Activated CD8-positive, alpha-beta memory T cell treated with anti-CD3 and anti-CD28 coated beads, Interleukin-2, amount 50 U/mL, for 48 hours (primary cell): Measurements from ENCODE around the gene KRT72.

ENCODE experiments used
- DNase-seq: peaks from one replicate; pipeline ENCODE4 v3.0.0-alpha.2; 2020

Gene KRT72

GRCh38 chr12:52629281-52630007, 28.2 kb upstream of the KRT72 start:
- DNase-seq, result no peak

- DNase-seq, result no peak
These were observed 27.6 kb upstream of the KRT72 start for GRCh38 chr12:52628841-52629240.

- no peak for DNase-seq
These were observed 26.8 kb upstream of the KRT72 start for GRCh38 chr12:52628111-52628507.

- DNase-seq, result no peak
These were observed 26.3 kb upstream of the KRT72 start for GRCh38 chr12:52627395-52628110.

GRCh38 chr12:52622349-52622748, 21.1 kb upstream of the KRT72 start:
- DNase-seq, result no peak

GRCh38 chr12:52618866-52619265, 17.6 kb upstream of the KRT72 start:
- DNase-seq, result no peak

- DNase-seq, result no peak
These were observed 17.0 kb upstream of the KRT72 start, which contains the start of gene KRT73 for GRCh38 chr12:52618216-52618615. Gene KRT73 (minus strand): TSS chr12:52618559. CDS start chr12:52618524, 35 bp downstream.

- DNase-seq, result no peak
These were observed 16.1 kb upstream of the KRT72 start for GRCh38 chr12:52617403-52617785.

GRCh38 chr12:52616680-52617402, 15.6 kb upstream of the KRT72 start:
- no peak for DNase-seq

- peak; percentile 54 for DNase-seq
These were observed 14.6 kb upstream of the KRT72 start for GRCh38 chr12:52615912-52616311.

- peak; percentile 63 for DNase-seq
These were observed 14.1 kb upstream of the KRT72 start for GRCh38 chr12:52615208-52615868.

GRCh38 chr12:52614381-52615207, 13.3 kb upstream of the KRT72 start:
- peak; percentile 54 for DNase-seq

- DNase-seq, result peak; percentile 52
These were observed 12.2 kb upstream of the KRT72 start for GRCh38 chr12:52613384-52614030.

- DNase-seq, result no peak
These were observed 11.4 kb upstream of the KRT72 start for GRCh38 chr12:52612431-52613383.

- no peak for DNase-seq
These were observed 9.8 kb upstream of the KRT72 start for GRCh38 chr12:52611080-52611468.

- DNase-seq, result peak; percentile 48
These were observed 7.8 kb upstream of the KRT72 start for GRCh38 chr12:52608826-52609630.

GRCh38 chr12:52608161-52608560, 6.9 kb upstream of the KRT72 start:
- DNase-seq, result peak; percentile 43

GRCh38 chr12:52607314-52607713, 6.1 kb upstream of the KRT72 start:
- DNase-seq, result no peak

GRCh38 chr12:52606581-52607218, 5.4 kb upstream of the KRT72 start:
- DNase-seq, result peak; percentile 35
